GM18505 (cell line): Measurements from ENCODE around the gene TBC1D16.

Experiments used
- ATAC-seq: cut with Tn5 transposase; IDR thresholded peaks from one replicate; pipeline ENCODE4 v1.9.1; 2021; ENCODE audit not compliant: unreplicated experiment
- POLR2A ChIP-seq: IDR thresholded peaks from 4 replicates; pipeline ENCODE4 v1.6.1; 2011; ENCODE audit warnings: borderline replicate concordance; ENCODE audit not compliant: insufficient read depth, insufficient read length; ENCODE audit errors: extremely low read depth

TBC1D16 gene

GRCh38 chr17:80025796-80026195 is 9.9 kb downstream of the TBC1D16 start:
- ATAC-seq, result no peak
- no peak for TF ChIP-seq POLR2A

- no peak for TF ChIP-seq POLR2A
- ATAC-seq, result no peak
These were observed 10.5 kb downstream of the TBC1D16 start for GRCh38 chr17:80025140-80025539.

GRCh38 chr17:80024206-80024972 is 11.3 kb downstream of the TBC1D16 start:
- no peak for TF ChIP-seq POLR2A
- ATAC-seq, result no peak

- TF ChIP-seq POLR2A, result no peak
- no peak for ATAC-seq
These were observed 12.0 kb downstream of the TBC1D16 start for GRCh38 chr17:80023481-80024205.

GRCh38 chr17:80021600-80021999 is 14.1 kb downstream of the TBC1D16 start:
- no peak for ATAC-seq

GRCh38 chr17:80018917-80019651 is 16.6 kb downstream of the TBC1D16 start:
- no peak for ATAC-seq
- TF ChIP-seq POLR2A, result no peak

More at GRCh38 chr17:80021600-80021999, 14.1 kb downstream of the TBC1D16 start:
- TF ChIP-seq POLR2A, result no peak

- ATAC-seq, result no peak
- no peak for TF ChIP-seq POLR2A
These were observed 18.3 kb downstream of the TBC1D16 start for GRCh38 chr17:80017226-80018010.

- no peak for ATAC-seq
- TF ChIP-seq POLR2A, result no peak
These were observed 22.6 kb downstream of the TBC1D16 start for GRCh38 chr17:80012765-80013741.

GRCh38 chr17:80011989-80012555 is 23.6 kb downstream of the TBC1D16 start:
- TF ChIP-seq POLR2A, result no peak
- ATAC-seq, result no peak

- no peak for ATAC-seq
- TF ChIP-seq POLR2A, result no peak
These were observed 25.3 kb downstream of the TBC1D16 start for GRCh38 chr17:80010283-80010858.
